Hepatocyte (in vitro differentiated cells): ENCODE measurements around the gene CHAC1. TPM values are rescaled to one million over a fixed set of nuclear protein-coding genes. Genes with fewer than 3 reads are reported as not detected.

Experiments used
- DNase-seq: peaks from one replicate; pipeline ENCODE4 v3.0.0-alpha.2; 2016; ENCODE audit warnings: low spot score
- H2AFZ ChIP-seq: fragments of 200-600 bp; sonication (generic); 2 replicates; pipeline ENCODE4 v1.6.0; 2016; ENCODE audit warnings: antibody characterized with exemption, mild to moderate bottlenecking
- H3K27ac ChIP-seq: fragments of 200-600 bp; sonication (generic); 2 replicates; pipeline ENCODE4 v1.5.1; 2016; ENCODE audit warnings: mild to moderate bottlenecking
- H3K27me3 ChIP-seq: fragments of 200-600 bp; sonication (generic); 2 replicates; pipeline ENCODE4 v1.6.1; 2016
- H3K36me3 ChIP-seq: fragments of 200-600 bp; sonication (generic); replicated peaks from 2 replicates; pipeline ENCODE4 v1.5.1; 2016; ENCODE audit warnings: low read depth; ENCODE audit not compliant: insufficient read depth
- H3K4me1 ChIP-seq: fragments of 200-600 bp; sonication (generic); 2 replicates; pipeline ENCODE4 v1.5.1; 2016; ENCODE audit warnings: mild to moderate bottlenecking, moderate library complexity; ENCODE audit not compliant: insufficient read depth
- H3K4me2 ChIP-seq: fragments of 200-600 bp; sonication (generic); 2 replicates; pipeline ENCODE4 v1.6.0; 2016
- H3K4me3 ChIP-seq: fragments of 200-600 bp; sonication (generic); 2 replicates; pipeline ENCODE4 v1.5.1; 2016; ENCODE audit warnings: mild to moderate bottlenecking
- H3K79me2 ChIP-seq: fragments of 200-600 bp; sonication (generic); 2 replicates; pipeline ENCODE4 v1.6.0; 2017; ENCODE audit warnings: mild to moderate bottlenecking
- H3K9me2 ChIP-seq: fragments of 200-600 bp; sonication (generic); replicated peaks from 2 replicates; pipeline ENCODE4 v1.6.0; 2017; ENCODE audit warnings: mild to moderate bottlenecking; ENCODE audit not compliant: insufficient read depth
- H3K9me3 ChIP-seq: fragments of 200-600 bp; sonication (generic); 2 replicates; pipeline ENCODE4 v1.5.1; 2016; ENCODE audit warnings: low read depth, mild to moderate bottlenecking
- H4K20me1 ChIP-seq: fragments of 200-600 bp; sonication (generic); 2 replicates; pipeline ENCODE4 v1.6.0; 2016; ENCODE audit warnings: mild to moderate bottlenecking; ENCODE audit not compliant: insufficient read depth, poor library complexity, severe bottlenecking
- CTCF ChIP-seq: fragments of 200-600 bp; sonication (generic); IDR thresholded peaks from 2 replicates; pipeline ENCODE4 v1.5.1; 2016; ENCODE audit warnings: antibody characterized with exemption, mild to moderate bottlenecking; ENCODE audit not compliant: poor library complexity
- EZH2 ChIP-seq: fragments of 200-600 bp; sonication (generic); IDR thresholded peaks from 2 replicates; pipeline ENCODE4 v1.6.1; 2016; ENCODE audit warnings: antibody characterized with exemption, mild to moderate bottlenecking, borderline replicate concordance
- EZH2phosphoT487 ChIP-seq: fragments of 200-600 bp; sonication (generic); IDR thresholded peaks from one replicate; pipeline ENCODE4 v1.6.1; 2018; ENCODE audit warnings: antibody characterized with exemption, mild to moderate bottlenecking, low read depth, moderate library complexity; ENCODE audit not compliant: unreplicated experiment, severe bottlenecking
- WGBS: methylation state at CpG from one replicate; pipeline ENCODE4 v1.1.6; 2016; ENCODE audit warnings: low lambda C conversion rate; ENCODE audit errors: missing lambda C conversion rate; 5-methylcytosine and 5-hydroxymethylcytosine counted together
- polyA plus RNA-seq: library from polyadenylated mRNA; unstranded; fragments of >200 nt; fragmentation: Nextera tagmentation; extraction: Ambion mirVana; gene quantifications from 2 replicates; pipeline ENCODE4 v1.2.1, GENCODE V29; 2016
- total RNA-seq: library from RNA; depleted of rRNA; stranded (reverse); fragments of >200 nt; gene quantifications from 2 replicates; pipeline ENCODE4 v1.2.3, GENCODE V29; 2014

CHAC1 gene
- total and polyA plus RNA-seq, 2 experiments from 2014 or later: 16.2 to 22.1 TPM

GRCh38 chr15:40957581-40958051 is 4.3 kb downstream of the CHAC1 start:
- no peak overlapping the region for H3K4me2 ChIP-seq
- H3K79me2 ChIP-seq: peaks cover 17% of the 10 kb centered on the region
- peaks cover 24% of the 10 kb centered on the region for H4K20me1 ChIP-seq
- H3K4me1 ChIP-seq: peaks cover 3% of the 10 kb centered on the region
- no peaks in the 10 kb centered on the region for H3K27me3 ChIP-seq
- no peaks in the 10 kb centered on the region for H3K36me3 ChIP-seq
- H2AFZ ChIP-seq: no peak overlapping the region
- H3K9me2 ChIP-seq: no peaks in the 10 kb centered on the region
- no peaks in the 10 kb centered on the region for H3K9me3 ChIP-seq
- no peak overlapping the region for H3K4me3 ChIP-seq
- TF ChIP-seq EZH2phosphoT487 (no peak), EZH2 (no peak), CTCF (no peak)
- 89% methylated on average over 9 of the region's 9 CpGs for WGBS
- DNase-seq: no peak
- H3K27ac ChIP-seq: no peak overlapping the region

- DNase-seq: no peak
- Histone ChIP-seq H4K20me1 (peaks cover 24% of the 10 kb centered on the region), H3K4me3 (no peak overlapping the region), H2AFZ (no peak overlapping the region), H3K4me2 (no peak overlapping the region), H3K36me3 (no peaks in the 10 kb centered on the region), H3K9me3 (no peaks in the 10 kb centered on the region), H3K4me1 (peaks cover 3% of the 10 kb centered on the region), H3K9me2 (no peaks in the 10 kb centered on the region), H3K27me3 (no peaks in the 10 kb centered on the region), H3K79me2 (peaks cover 17% of the 10 kb centered on the region), H3K27ac (no peak overlapping the region)
- TF ChIP-seq EZH2phosphoT487 (no peak), CTCF (no peak), EZH2 (no peak)
- 85% methylated on average over 6 of the region's 6 CpGs for WGBS
These were observed 4.9 kb downstream of the CHAC1 start for GRCh38 chr15:40958146-40958545.

- H2AFZ ChIP-seq: no peak overlapping the region
- no peaks in the 10 kb centered on the region for H3K9me2 ChIP-seq
- peaks cover 14% of the 10 kb centered on the region for H3K79me2 ChIP-seq
- no peaks in the 10 kb centered on the region for H3K27me3 ChIP-seq
- no peak for TF ChIP-seq EZH2
- TF ChIP-seq CTCF: no peak
- no peak for TF ChIP-seq EZH2phosphoT487
- DNase-seq: peak; percentile 6
- no peak overlapping the region for H3K4me3 ChIP-seq
- H3K36me3 ChIP-seq: no peaks in the 10 kb centered on the region
- peaks cover 24% of the 10 kb centered on the region for H4K20me1 ChIP-seq
- WGBS: 91% methylated on average over 8 of the region's 8 CpGs
- H3K27ac ChIP-seq: no peak overlapping the region
- H3K4me2 ChIP-seq: no peak overlapping the region
- H3K9me3 ChIP-seq: no peaks in the 10 kb centered on the region
- peaks cover 3% of the 10 kb centered on the region for H3K4me1 ChIP-seq
These were observed 5.5 kb downstream of the CHAC1 start for GRCh38 chr15:40958723-40959122.
